ENCODE measurements around the gene NEK9.

DNA sequence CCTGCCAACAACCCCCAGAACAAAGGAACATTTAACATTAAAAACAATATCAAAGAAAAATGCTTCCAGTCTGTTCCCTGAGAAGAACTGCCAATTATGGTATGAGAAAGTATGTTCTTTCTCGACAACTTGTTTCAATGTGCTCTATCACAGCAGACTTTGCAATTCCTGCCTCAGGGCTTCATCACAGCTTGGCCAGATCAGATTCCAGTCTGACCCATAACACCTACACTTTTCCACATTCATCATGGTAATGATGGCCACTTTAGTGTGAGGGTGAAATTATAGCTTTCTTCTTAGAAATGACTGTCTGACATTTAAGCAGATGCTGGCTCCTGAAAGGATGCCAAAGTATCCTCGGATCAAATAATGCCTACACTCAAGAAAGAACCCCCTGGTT, 17.0 kb downstream of the NEK9 start:
- TF ChIP-seq, protein P1, sequence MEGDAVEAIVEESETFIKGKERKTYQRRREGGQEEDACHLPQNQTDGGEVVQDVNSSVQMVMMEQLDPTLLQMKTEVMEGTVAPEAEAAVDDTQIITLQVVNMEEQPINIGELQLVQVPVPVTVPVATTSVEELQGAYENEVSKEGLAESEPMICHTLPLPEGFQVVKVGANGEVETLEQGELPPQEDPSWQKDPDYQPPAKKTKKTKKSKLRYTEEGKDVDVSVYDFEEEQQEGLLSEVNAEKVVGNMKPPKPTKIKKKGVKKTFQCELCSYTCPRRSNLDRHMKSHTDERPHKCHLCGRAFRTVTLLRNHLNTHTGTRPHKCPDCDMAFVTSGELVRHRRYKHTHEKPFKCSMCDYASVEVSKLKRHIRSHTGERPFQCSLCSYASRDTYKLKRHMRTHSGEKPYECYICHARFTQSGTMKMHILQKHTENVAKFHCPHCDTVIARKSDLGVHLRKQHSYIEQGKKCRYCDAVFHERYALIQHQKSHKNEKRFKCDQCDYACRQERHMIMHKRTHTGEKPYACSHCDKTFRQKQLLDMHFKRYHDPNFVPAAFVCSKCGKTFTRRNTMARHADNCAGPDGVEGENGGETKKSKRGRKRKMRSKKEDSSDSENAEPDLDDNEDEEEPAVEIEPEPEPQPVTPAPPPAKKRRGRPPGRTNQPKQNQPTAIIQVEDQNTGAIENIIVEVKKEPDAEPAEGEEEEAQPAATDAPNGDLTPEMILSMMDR (IDR thresholded peaks at IDR 0.05): no peak
- no peak for TF ChIP-seq ZFX (IDR thresholded peaks at IDR 0.05; ENCODE audit: borderline replicate concordance)

All from 22Rv1 (cell line).